IMR-90 (cell line): ENCODE results near the gene MMAB. TPM values are rescaled to one million over a fixed set of nuclear protein-coding genes. Genes with fewer than 3 reads are reported as not detected.
A peak's percentile ranks its signal among the peaks of the same experiment; 100 is the strongest.

Source experiments
- ATAC-seq: fragments of 200-7000 bp; cut with Tn5 transposase; 2 replicates; pipeline ENCODE4 v1.9.1; 2020; ENCODE audit warnings: low read depth, mild to moderate bottlenecking, moderate library complexity
- BruUV-seq: library from RNA; stranded (reverse); fragments of 400-500 nt; replicated peaks from 2 replicates; lab custom pipeline; 2021; lab: Mats Ljungman, UMichigan
- CTCF ChIA-PET: fragments of 300-600 bp; formaldehyde crosslinking; extraction: SDS; loops from one replicate; lab custom pipeline; 2021; ENCODE audit warnings: antibody characterized with exemption; lab: Yijun Ruan, JAX
- POLR2A ChIA-PET: fragments of 300-600 bp; sonication (Branson Sonifier 250); formaldehyde crosslinking; loops from one replicate; lab custom pipeline; 2022; ENCODE audit warnings: antibody characterized with exemption; ENCODE audit not compliant: unreplicated experiment; lab: Charles Lee
- DNase-seq: peaks from one replicate; pipeline ENCODE4 v3.0.0; 2013
- H2AFZ ChIP-seq: replicated peaks from 2 replicates; pipeline ENCODE3; 2013; ENCODE audit warnings: low read length, mild to moderate bottlenecking; ENCODE audit not compliant: poor library complexity
- H2AK5ac ChIP-seq: 2 replicates; pipeline ENCODE4 v1.6.1; 2013; ENCODE audit warnings: low read depth, low read length, inconsistent platforms
- H2AK9ac ChIP-seq: replicated peaks from 2 replicates; pipeline ENCODE3; 2013; ENCODE audit warnings: mild to moderate bottlenecking, low read depth, low read length, moderate library complexity; ENCODE audit not compliant: poor library complexity
- H2BK120ac ChIP-seq: 2 replicates; pipeline ENCODE4 v1.6.1; 2013; ENCODE audit warnings: low read depth, low read length, inconsistent platforms
- H2BK15ac ChIP-seq: 3 replicates; pipeline ENCODE4 v1.6.1; 2013; ENCODE audit warnings: low read depth, low read length, inconsistent platforms
- H2BK20ac ChIP-seq: 2 replicates; pipeline ENCODE4 v1.6.1; 2013; ENCODE audit warnings: low read depth, mild to moderate bottlenecking, inconsistent platforms, low read length, moderate library complexity
- H2BK5ac ChIP-seq: 2 replicates; pipeline ENCODE4 v1.6.1; 2013; ENCODE audit warnings: mild to moderate bottlenecking, low read depth, low read length, inconsistent platforms; ENCODE audit not compliant: poor library complexity, severe bottlenecking
- H3K14ac ChIP-seq: replicated peaks from 2 replicates; pipeline ENCODE4 v1.6.1; 2013; ENCODE audit warnings: low read depth, low read length, inconsistent platforms
- H3K18ac ChIP-seq: 2 replicates; pipeline ENCODE4 v1.6.1; 2013; ENCODE audit warnings: low read depth, low read length, control low read depth
- H3K23ac ChIP-seq: 2 replicates; pipeline ENCODE4 v1.6.1; 2013; ENCODE audit warnings: low read depth, low read length, inconsistent platforms
- H3K27ac ChIP-seq: 2 replicates; pipeline ENCODE4 v1.5.1; 2013; ENCODE audit warnings: mild to moderate bottlenecking, control low read depth, low read length; ENCODE audit not compliant: insufficient read depth
- H3K27me3 ChIP-seq: 2 replicates; pipeline ENCODE4 v1.6.1; 2013; ENCODE audit warnings: low read length; ENCODE audit not compliant: control insufficient read depth, insufficient read depth
- H3K36me3 ChIP-seq: 2 replicates; pipeline ENCODE4 v1.6.1; 2013; ENCODE audit warnings: low read length, mixed read lengths; ENCODE audit not compliant: control insufficient read depth, insufficient read depth
- H3K4ac ChIP-seq: 2 replicates; pipeline ENCODE4 v1.6.1; 2013; ENCODE audit warnings: low read depth, low read length, inconsistent platforms
- H3K4me1 ChIP-seq: 2 replicates; pipeline ENCODE4 v1.6.1; 2013; ENCODE audit warnings: low read length, mixed read lengths; ENCODE audit not compliant: control insufficient read depth, insufficient read depth
- H3K4me2 ChIP-seq: 2 replicates; pipeline ENCODE4 v1.6.1; 2013; ENCODE audit warnings: low read depth, mild to moderate bottlenecking, control low read depth, low read length, moderate library complexity
- H3K4me3 ChIP-seq: 2 replicates; pipeline ENCODE4 v1.5.1; 2013; ENCODE audit warnings: low read depth, mild to moderate bottlenecking, control low read depth, low read length, moderate library complexity; ENCODE audit not compliant: insufficient read depth
- H3K56ac ChIP-seq: 2 replicates; pipeline ENCODE4 v1.6.1; 2013; ENCODE audit warnings: low read length, inconsistent platforms; ENCODE audit not compliant: insufficient read depth; ENCODE audit errors: extremely low read depth
- H3K79me1 ChIP-seq, 2 experiments: 2 replicates each; pipeline ENCODE4 v1.6.1; 2013; ENCODE audit warnings: low read length in 2 of 2, inconsistent platforms in 1 of 2, low read depth in 1 of 2
- H3K9ac ChIP-seq: 2 replicates; pipeline ENCODE4 v1.6.1; 2013; ENCODE audit warnings: low read depth, low read length, control low read depth
- H3K9me1 ChIP-seq: 2 replicates; pipeline ENCODE4 v1.6.1; 2013; ENCODE audit warnings: low read length, inconsistent platforms; ENCODE audit not compliant: insufficient read depth
- H3K9me3 ChIP-seq: 2 replicates; pipeline ENCODE4 v1.6.1; 2013; ENCODE audit warnings: low read length; ENCODE audit not compliant: control insufficient read depth, insufficient read depth
- H4K20me1 ChIP-seq: 2 replicates; pipeline ENCODE4 v1.6.1; 2013; ENCODE audit warnings: low read length, inconsistent platforms; ENCODE audit not compliant: insufficient read depth
- H4K5ac ChIP-seq: 2 replicates; pipeline ENCODE4 v1.6.1; 2013; ENCODE audit warnings: mild to moderate bottlenecking, low read depth, low read length, control low read depth
- H4K8ac ChIP-seq, 2 experiments: 2 replicates each; pipeline ENCODE4 v1.6.1; 2013; ENCODE audit warnings: low read depth in 2 of 2, low read length in 2 of 2, control low read depth in 1 of 2, inconsistent platforms in 1 of 2
- H4K91ac ChIP-seq: 2 replicates; pipeline ENCODE4 v1.6.1; 2013; ENCODE audit warnings: low read depth, low read length, inconsistent platforms; ENCODE audit not compliant: insufficient read depth
- BHLHE40 ChIP-seq: fragments of 150-350 bp; IDR thresholded peaks from 2 replicates; pipeline ENCODE4 v1.6.1; 2016; ENCODE audit warnings: mild to moderate bottlenecking, low read depth, low read length
- CHD1 ChIP-seq: IDR thresholded peaks from 2 replicates; pipeline ENCODE4 v1.6.1; 2012; ENCODE audit warnings: low read depth, low read length, improper control_type of control experiment
- CTCF ChIP-seq: conservative IDR thresholded peaks from 2 replicates; pipeline ENCODE4 v1.5.1; 2012; ENCODE audit warnings: mild to moderate bottlenecking, low read depth, low read length, improper control_type of control experiment
- ELK1 ChIP-seq: fragments of 150-350 bp; IDR thresholded peaks from 2 replicates; pipeline ENCODE4 v1.6.1; 2016; ENCODE audit warnings: low read depth, mild to moderate bottlenecking, low read length, moderate library complexity, borderline replicate concordance
- FOS ChIP-seq: fragments of 150-350 bp; IDR thresholded peaks from 2 replicates; pipeline ENCODE4 v1.6.1; 2016; ENCODE audit warnings: low read depth, low read length
- MAZ ChIP-seq: IDR thresholded peaks from 2 replicates; pipeline ENCODE4 v1.6.1; 2012; ENCODE audit warnings: low read depth, mild to moderate bottlenecking, low read length, improper control_type of control experiment, moderate library complexity, borderline replicate concordance
- MXI1 ChIP-seq: IDR thresholded peaks from 2 replicates; pipeline ENCODE4 v1.6.1; 2012; ENCODE audit warnings: low read depth, mild to moderate bottlenecking, low read length, moderate library complexity, borderline replicate concordance
- NFE2L2 ChIP-seq: fragments of 150-350 bp; IDR thresholded peaks from 2 replicates; pipeline ENCODE4 v1.6.1; 2016; ENCODE audit warnings: low read depth, mild to moderate bottlenecking, low read length
- POLR2A ChIP-seq: IDR thresholded peaks from 2 replicates; pipeline ENCODE4 v1.6.1; 2012; ENCODE audit warnings: mild to moderate bottlenecking, low read depth, low read length
- RCOR1 ChIP-seq: IDR thresholded peaks from 2 replicates; pipeline ENCODE4 v1.6.1; 2012; ENCODE audit warnings: mild to moderate bottlenecking, low read length, improper control_type of control experiment; ENCODE audit not compliant: insufficient replicate concordance
- RFX5 ChIP-seq: IDR thresholded peaks from 2 replicates; pipeline ENCODE4 v1.8.0; 2012; ENCODE audit warnings: low read depth, mild to moderate bottlenecking, low read length, moderate library complexity
- SMC3 ChIP-seq: fragments of 150-350 bp; IDR thresholded peaks from 2 replicates; pipeline ENCODE4 v1.6.1; 2016; ENCODE audit warnings: low read depth, mild to moderate bottlenecking, antibody characterized with exemption, low read length, moderate library complexity
- USF2 ChIP-seq: fragments of 150-350 bp; IDR thresholded peaks from 2 replicates; pipeline ENCODE4 v1.6.1; 2017; ENCODE audit warnings: mild to moderate bottlenecking, antibody characterized with exemption, low read length, low read depth
- WGBS, 2 experiments: methylation state at CpG; one replicate each; pipeline versions ENCODE4 v1.1.5 to v1.1.7; 2013; ENCODE audit warnings: missing lambda C conversion rate in 2 of 2; ENCODE audit not compliant: insufficient read length in 1 of 2; ENCODE audit errors: extremely low coverage in 2 of 2; 5-methylcytosine and 5-hydroxymethylcytosine counted together
- dilution Hi-C: fragments of 300-500 bp; cut with HindIII; formaldehyde crosslinking; loops from one replicate; pipeline ENCODE4 v1.14.3; 2018; ENCODE audit warnings: low sequenced_read_pairs; ENCODE audit not compliant: unreplicated experiment
- in situ Hi-C: fragments of 300-500 bp; cut with MboI; formaldehyde crosslinking; loops from 3 replicates; pipeline ENCODE4 v1.14.3; 2019; ENCODE audit warnings: low sequenced_read_pairs, inconsistent platforms, mixed read lengths
- intact Hi-C: fragments of 100-400 bp; cut with micrococcal nuclease; formaldehyde crosslinking; loops from 2 replicates; pipeline ENCODE4 v1.10.0; 2022
- polyA plus RNA-seq, 3 experiments: library from polyadenylated mRNA; depleted of rRNA; stranded (reverse); fragments of >200 nt; gene quantifications; 2 replicates each; pipeline ENCODE4 v1.2.3, GENCODE V29; 2012; ENCODE audit warnings: low replicate concordance in 1 of 3
- total RNA-seq: library from RNA; depleted of rRNA; stranded (reverse); fragments of >200 nt; gene quantifications from 2 replicates; pipeline ENCODE4 v1.2.3, GENCODE V29; 2012

MMAB gene
- total and polyA plus RNA-seq, 2 of the 4 experiments (the other 2 are of a cell fraction), result 16.5 to 16.9 TPM

GRCh38 chr12:109601557-109601956 lies 28.3 kb upstream of the MMAB start:
- H3K14ac ChIP-seq, result no peak overlapping the region
- dilution Hi-C loops, result no loop called here
- POLR2A ChIA-PET, result no interaction called here

More at GRCh38 chr12:109601557-109601956, 28.3 kb upstream of the MMAB start:
- in situ Hi-C loops, result no loop called here
- H3K4me3 ChIP-seq, result no peak overlapping the region
- no peak overlapping the region for H4K5ac ChIP-seq
- H4K20me1 ChIP-seq, result no peaks in the 10 kb centered on the region
- H3K9me1 ChIP-seq, result peaks cover 3% of the 10 kb centered on the region; the same call in 1 of the 2 replicates
- TF ChIP-seq MXI1 (no peak), POLR2A (no peak), RFX5 (no peak), MAZ (no peak), RCOR1 (no peak), USF2 (no peak), BHLHE40 (no peak), SMC3 (no peak), NFE2L2 (no peak), FOS (no peak), CTCF (no peak), CHD1 (no peak), ELK1 (no peak)
- CTCF ChIA-PET, result no interaction called here
- H2BK20ac ChIP-seq, result no peak overlapping the region
- no peak overlapping the region for H3K56ac ChIP-seq
- no peak overlapping the region for H3K23ac ChIP-seq
- no peak overlapping the region for H2BK15ac ChIP-seq
- ATAC-seq (no peak), DNase-seq (no peak)
- no peak overlapping the region for H2AFZ ChIP-seq
- no TSS peak for BruUV-seq
- H4K8ac ChIP-seq, result no peak overlapping the region
- H3K9ac ChIP-seq, result no peak overlapping the region
- no peak overlapping the region for H3K18ac ChIP-seq
- no peaks in the 10 kb centered on the region for H3K9me3 ChIP-seq
- H3K36me3 ChIP-seq, result no peaks in the 10 kb centered on the region
- 57% methylated on average over 4 of the region's 8 CpGs; no CpG with 5 or more reads in 1 of the 2 experiments for WGBS, 2 experiments
- H2AK9ac ChIP-seq, result peak overlapping the region; percentile 82
- no peak overlapping the region for H2AK5ac ChIP-seq
- no peak overlapping the region for H3K27ac ChIP-seq
- intact Hi-C loops, result no loop called here
- peaks cover 2% of the 10 kb centered on the region; the same call in 1 of the 2 replicates for H3K4me1 ChIP-seq
- H4K91ac ChIP-seq, result no peak overlapping the region
- no peak overlapping the region for H2BK5ac ChIP-seq
- peaks cover 23% of the 10 kb centered on the region for H3K27me3 ChIP-seq
- no peak overlapping the region for H3K4ac ChIP-seq
- H2BK120ac ChIP-seq, result no peak overlapping the region
- H3K4me2 ChIP-seq, result no peak overlapping the region
- H3K79me1 ChIP-seq, result no peaks in the 10 kb centered on the region
